ENCODE measurements around the gene IFT172. TPM values are rescaled to one million over a fixed set of nuclear protein-coding genes. Genes with fewer than 3 reads are reported as not detected.

IFT172 gene
- polyA plus RNA-seq, 12 donors, result 12.1 to 35.2 (median 20.4) TPM; not detected in 1

DNA sequence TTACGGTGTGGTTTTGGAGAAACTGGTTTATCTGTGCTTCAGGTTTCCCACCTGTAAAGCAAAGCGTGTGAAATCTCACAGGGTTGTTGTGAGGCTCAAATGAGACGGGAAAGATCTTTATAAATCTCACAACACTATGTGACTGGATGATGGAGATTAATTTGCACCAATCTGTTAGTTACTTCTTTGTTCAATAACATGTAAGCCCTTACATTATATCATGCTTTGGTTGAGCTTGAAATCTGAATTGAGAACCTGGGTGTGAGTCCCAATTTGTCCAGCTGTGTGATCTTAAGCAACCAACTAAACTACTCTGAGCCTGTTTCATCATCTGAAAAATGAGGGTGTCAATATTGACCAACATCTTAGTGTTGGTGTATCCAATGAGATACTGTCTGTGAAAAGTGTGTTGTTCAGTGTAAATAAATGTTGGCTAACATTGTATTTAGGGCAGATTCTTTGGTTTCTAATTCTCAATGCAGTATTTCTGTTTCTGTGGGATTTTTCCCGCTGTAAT lies 6.4 kb upstream of the IFT172 start:
- no peak for DNase-seq

DNA sequence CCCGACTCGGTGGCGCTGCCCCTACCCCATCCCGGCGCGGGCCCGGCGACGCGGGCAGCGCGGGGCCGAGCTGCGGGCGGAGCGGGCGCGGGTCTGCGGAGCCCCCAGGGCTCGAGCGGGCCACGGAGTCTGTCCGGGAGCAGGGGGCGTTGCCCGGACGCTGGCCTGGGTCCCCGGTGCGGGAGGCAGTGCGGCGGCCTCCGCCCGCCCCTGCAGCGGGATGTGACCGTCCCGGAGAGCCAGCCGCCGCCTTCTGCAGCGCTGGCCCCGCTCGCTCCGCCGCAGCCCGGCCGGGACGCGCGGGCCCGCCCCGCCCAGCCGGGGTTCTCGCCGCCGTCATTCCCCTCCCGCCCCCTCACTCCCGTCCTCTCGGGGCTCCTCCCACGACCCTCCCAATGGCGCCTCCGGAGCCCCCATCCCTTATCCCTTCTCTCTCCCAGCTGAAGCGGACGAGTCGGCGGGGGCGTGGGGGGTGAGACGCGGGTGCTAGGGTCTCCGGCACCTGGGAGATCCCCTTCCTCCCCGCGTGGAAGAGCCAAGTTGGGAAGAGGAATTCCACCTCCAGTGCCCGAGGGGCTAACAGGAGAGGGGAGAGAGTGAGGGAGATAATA lies 5.5 kb upstream of the IFT172 start, which contains the start of gene FNDC4:
Gene FNDC4, minus strand, starts transcription at position 257 of the 611 bp plus-strand sequence. CDS start 521 bp downstream, outside the sequence.
- DNase-seq, result peak; percentile 30

DNA sequence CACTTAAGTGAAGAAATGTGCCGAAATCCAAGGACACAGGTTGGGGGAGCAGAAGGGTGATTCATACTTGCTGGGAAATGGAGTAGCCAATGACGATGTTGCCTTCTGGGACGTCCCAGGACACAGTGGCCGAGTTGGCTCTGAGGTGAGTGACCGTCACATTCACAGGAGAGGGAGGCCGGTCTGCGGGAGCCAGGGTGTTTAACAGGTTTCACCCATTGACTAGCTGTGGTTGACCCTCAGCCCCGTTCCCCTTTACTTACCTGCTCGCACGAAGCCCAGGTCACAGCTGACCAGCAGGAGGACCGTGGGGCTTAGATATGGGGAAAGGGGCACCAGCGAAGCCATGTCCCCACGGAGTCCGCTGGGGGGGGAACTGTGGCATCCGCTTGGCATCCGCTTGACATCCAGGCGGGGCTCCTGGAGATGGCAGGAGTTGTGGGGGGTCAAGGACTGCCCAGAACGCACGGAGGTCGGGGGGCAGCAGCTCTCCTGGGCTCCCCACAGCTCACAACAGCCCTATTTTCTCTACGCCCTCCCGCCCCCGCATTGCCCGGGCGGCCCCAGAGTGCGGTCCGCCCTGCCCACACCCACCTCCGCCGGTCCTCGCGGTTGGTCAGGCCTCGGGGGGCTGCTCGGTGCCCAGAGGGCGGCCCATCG lies 4.9 kb upstream of the IFT172 start:
- peak; percentile 11 for DNase-seq

DNA sequence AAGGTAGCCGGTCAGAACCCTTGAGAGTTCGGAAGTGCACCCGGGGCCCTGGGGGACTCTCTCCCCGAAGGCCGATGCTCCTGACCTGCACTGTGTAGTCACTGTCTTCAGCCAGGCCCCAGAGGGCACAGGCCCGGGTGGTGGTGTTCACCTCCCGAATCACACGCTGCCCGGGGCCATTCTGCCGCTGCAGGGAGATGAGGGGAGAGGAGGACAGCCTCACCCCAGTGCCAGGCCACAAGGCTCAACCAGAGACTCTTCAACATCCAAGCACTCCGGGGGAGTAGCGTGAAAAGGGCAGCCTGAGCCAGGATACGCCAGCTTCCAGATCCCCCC lies 4.4 kb upstream of the IFT172 start:
- no peak for DNase-seq

DNA sequence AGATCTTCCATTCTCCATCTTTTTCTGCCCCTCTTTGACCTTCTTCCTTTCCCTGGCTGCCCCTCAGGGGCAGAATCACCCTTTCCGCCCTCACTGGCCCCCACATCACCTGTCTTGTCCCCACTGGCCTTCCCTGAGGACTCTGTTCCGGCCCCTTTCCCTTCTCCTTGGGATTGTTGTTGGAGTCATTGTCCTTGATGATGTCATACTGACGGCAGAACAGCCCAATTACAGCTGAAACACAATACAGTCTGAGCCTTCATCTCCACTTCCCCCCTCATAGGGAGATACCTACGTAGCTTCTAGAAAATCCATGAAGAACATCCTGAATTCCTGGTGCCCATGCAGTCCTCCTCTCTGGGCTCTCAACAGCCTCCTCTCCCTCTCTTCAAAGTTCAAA lies 3.0 kb upstream of the IFT172 start:
- no peak for DNase-seq

DNA sequence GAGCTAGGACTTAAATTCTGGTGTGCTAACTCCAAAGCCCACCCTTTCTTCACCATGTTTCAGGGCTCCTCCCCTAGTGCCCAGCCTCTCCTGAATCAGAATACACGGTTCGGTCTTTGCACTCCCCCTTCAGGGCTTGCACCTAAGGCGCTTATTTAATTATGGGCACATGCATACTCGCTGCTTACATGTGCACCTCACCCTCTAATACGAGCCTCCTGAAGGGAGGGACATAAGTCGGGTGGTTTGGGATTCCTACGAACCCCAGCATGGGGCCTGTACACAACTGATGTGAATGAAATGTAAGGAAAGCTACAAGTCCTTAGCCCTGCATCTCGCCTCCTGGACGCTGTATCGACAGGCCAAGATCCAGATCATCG lies 435 bp downstream of the IFT172 start:
- no peak for DNase-seq

DNA sequence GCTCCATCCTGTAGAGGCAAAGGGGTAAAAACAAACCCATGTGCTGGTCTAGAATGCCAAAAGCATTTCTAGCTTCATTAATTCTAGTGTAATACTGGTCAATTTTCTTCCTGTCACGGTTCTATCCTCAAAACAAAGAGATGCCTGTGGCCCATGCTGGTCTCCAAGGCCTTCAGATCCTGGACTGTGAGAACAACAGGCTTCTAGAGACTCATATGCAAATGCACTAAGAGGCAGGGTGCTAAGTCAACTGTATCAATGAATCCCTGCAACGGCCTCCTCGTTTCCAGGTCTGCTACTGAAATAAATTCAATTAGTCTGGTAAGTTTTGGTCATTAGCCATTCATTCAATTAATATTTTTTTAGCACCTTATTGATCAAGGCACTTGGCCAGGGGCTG lies 4.0 kb downstream of the IFT172 start:
- DNase-seq, result no peak

DNA sequence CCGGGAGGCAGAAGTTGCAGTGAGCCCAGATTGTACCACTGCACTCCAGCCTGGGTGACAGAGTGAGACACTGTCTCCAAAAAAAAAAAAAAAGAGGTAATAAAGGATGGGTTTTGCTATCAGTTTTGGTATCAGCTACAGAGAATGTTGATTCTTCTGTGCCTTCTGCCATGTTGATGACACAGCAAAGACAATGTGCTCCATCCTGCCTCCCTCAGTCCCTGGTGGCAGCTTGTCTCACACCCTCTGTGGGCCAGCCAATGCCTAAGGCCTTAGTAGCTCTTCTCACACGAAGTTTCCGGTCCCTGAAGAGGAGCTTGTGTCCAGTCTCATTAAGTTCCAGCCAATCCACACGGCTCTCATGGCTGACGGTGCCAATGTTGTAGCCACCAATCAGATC lies 17.6 kb downstream of the IFT172 start:
- DNase-seq, result no peak

DNA sequence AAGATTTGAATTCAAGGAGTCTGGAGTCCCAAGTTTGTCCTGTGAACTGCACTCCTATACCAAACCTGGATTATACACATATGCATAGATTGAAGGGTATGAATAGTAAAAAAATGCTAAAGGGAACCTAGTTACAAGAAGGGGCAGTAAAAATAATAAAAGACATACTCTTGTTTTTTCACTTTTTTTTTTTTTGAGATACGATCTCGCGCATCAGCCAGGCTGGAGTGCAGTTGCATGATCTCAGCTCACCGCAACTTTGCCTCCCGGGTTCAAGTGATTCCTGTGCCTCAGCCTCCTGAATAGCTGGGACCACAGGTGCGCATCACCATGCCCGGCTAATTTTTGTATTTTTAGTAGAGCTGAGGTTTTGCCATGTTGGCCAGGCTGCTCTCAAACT lies 25.1 kb downstream of the IFT172 start:
- DNase-seq, result no peak

DNA sequence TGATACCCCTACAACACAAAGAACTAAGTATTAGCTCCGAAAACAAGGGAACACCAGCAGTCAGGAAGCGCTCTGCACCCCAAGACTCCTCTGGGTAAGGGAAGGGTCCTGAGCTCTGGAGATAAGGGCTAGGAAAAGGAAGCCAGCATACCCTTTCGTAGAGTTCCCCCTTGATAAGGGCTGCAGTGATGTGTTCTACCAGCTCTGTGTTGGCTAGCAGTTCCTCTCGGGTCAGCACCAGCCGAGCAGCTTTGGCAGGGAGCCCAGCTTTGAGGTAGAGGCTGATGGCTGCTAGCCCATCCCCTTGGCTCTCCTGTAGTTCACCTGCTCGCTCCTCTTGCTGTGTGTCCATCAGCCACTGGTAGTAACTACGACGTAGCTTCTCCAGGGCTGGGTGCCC lies 28.4 kb downstream of the IFT172 start:
- no peak for DNase-seq

DNA sequence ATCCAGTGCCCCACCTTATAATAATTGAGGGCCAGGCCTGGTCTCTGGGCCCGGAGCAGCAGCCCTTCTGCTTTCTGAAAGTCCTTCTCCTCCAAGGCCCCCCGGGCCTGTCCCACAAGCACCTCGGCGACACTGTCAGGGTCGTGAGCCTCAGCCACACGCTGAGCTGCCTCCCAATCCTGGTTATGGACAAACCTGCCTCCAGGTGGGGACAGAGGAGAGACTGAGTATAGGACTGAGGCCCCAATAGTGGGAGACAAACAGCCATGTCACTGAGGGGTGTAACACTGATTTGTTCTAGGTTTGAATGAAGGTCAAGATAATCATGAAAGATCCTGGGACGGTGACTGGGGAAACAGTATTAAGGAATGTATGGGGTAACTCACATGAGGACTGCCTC lies 35.6 kb downstream of the IFT172 start:
- DNase-seq, result no peak

DNA sequence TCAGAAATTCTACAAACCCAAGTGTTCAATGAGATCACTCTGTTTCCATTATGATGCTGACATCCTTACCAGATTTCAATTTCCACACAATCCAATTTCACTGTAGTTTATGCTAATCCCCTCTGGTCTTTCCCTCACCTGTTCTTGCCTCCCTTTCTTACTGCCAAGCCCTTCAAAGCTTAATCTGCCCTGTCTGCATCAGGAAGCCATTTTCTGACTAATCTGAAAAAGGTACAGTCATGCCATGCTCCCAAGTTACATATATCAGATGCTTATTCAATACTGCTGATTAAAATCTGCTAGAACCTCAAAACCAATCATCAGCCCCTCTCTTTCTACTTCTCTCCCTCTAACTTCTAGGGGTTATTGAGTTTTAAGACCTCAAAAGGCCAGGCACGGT lies 38.4 kb downstream of the IFT172 start:
- no peak for DNase-seq

DNA sequence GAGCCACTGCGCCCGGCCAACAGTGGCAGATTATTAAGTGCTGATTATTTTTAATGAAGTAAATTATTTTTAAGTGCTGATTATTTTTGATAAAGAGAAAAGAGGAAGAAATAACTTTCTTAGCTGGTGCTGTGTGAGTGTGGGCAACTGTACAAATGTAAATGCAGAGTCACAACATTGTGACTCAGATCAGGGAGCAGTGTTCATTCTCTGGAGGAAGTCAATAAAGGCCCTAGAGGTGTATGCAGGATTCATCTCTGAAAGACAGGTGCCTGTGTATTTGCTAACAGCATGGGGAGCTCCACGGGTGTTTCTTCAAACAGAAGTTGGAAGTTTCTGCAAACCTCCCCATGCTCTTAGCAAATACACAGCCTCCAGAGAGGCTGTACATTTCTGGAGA lies 41.2 kb downstream of the IFT172 start:
- no peak for DNase-seq

DNA sequence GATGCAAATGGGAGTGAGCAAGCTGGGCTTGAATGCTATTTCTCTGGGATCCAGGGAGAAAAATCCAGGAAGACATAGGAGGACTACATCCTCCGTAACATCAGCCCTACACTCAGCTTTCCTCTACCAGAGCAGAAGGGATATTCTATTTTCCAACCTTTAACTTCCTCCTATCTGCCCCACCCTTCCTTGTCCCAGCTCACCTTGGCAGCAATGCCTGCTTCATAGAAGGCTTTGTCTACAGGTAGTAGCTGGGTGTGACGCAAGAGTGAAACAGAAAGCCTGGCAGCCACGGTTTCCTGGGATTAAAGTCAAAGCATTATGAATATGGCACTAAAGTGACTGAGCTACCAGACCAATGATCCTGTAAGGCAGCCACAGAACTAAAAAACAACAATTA lies 43.5 kb downstream of the IFT172 start:
- DNase-seq, result no peak

DNA sequence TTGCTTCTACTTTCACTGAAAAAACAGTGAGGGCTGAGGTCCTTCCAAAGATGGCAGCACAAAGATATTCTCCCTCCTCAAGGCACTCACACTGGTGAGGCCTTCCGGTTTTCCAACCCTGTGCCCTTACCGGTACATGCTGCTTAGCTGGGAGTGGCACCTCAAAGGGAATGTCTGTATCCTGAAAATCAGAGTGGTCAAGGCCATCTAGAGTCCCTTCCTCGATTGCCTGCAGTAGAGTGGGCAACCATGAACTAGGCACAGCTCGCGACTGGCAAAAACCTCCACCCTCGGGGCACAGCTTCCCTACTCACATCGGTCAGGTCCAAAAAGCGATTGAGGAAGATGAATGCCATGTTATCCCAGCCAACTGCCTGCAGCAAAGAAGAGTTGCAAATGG lies 43.9 kb downstream of the IFT172 start:
- DNase-seq, result no peak

DNA sequence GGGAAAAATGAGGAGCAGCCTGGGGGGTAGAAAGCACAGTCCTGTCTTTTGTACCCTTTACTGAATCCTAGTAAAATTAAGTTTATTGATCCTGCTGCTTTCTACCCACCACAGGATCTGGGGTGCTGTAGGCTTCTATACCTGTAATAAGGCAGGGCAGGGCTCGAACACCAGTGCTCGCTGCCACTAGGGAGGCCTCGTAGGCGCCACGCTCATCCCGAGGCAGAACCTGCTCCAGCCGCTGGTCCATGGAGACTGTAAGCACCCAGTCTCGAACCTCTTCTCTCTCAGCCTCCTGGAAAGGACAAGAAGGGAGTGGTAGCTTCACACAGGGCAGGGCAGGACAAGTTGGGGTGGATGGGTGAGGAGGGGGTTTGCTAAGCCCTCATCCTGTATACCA lies 44.4 kb downstream of the IFT172 start:
- no peak for DNase-seq

DNA sequence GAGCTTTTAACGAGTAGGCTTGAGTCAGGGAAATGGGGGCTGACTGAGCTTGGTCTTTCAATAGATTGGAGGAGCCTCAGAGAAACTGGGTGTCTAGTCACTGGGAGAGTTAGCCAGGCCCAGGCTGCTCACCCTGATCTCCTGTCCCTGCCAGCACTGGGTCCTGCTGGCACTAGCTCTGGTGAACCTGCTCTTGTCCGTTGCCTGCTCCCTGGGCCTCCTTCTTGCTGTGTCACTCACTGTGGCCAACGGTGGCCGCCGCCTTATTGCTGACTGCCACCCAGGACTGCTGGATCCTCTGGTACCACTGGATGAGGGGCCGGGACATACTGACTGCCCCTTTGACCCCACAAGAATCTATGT lies 46.6 kb downstream of the IFT172 start:
- no peak for DNase-seq

DNA sequence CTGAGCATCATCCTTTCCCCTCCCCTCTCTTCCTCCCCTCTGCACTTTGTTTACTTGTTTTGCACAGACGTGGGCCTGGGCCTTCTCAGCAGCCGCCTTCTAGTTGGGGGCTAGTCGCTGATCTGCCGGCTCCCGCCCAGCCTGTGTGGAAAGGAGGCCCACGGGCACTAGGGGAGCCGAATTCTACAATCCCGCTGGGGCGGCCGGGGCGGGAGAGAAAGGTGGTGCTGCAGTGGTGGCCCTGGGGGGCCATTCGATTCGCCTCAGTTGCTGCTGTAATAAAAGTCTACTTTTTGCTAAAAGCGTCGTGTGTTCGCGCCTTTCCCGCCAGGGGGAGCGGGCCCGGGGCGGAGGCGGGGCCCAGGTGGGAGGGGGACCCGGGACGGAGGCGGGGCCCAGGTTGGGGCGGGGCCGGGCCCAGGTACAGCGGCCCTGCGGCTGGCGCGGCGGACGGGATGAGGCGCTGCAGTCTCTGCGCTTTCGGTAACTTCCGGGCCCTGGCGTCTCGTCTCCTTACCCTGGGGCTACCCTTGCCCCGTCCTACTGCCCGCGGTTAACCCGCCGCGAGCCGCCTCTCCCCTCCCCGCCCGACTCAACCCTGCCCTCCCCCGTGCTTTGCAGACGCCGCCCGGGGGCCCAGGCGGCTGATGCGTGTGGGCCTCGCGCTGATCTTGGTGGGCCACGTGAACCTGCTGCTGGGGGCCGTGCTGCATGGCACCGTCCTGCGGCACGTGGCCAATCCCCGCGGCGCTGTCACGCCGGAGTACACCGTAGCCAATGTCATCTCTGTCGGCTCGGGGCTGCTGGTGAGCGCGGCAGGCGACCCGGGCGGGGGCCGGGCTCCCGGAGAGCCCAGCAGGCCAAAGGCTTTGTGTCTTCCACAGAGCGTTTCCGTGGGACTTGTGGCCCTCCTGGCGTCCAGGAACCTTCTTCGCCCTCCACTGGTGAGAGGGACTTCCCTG lies 47.3 kb downstream of the IFT172 start, which contains the start of gene KRTCAP3:
Gene KRTCAP3, plus strand, starts transcription at position 424 of the 962 bp plus-strand sequence. Its CDS starts 32 bp downstream, at position 456.
- no peak for DNase-seq

DNA sequence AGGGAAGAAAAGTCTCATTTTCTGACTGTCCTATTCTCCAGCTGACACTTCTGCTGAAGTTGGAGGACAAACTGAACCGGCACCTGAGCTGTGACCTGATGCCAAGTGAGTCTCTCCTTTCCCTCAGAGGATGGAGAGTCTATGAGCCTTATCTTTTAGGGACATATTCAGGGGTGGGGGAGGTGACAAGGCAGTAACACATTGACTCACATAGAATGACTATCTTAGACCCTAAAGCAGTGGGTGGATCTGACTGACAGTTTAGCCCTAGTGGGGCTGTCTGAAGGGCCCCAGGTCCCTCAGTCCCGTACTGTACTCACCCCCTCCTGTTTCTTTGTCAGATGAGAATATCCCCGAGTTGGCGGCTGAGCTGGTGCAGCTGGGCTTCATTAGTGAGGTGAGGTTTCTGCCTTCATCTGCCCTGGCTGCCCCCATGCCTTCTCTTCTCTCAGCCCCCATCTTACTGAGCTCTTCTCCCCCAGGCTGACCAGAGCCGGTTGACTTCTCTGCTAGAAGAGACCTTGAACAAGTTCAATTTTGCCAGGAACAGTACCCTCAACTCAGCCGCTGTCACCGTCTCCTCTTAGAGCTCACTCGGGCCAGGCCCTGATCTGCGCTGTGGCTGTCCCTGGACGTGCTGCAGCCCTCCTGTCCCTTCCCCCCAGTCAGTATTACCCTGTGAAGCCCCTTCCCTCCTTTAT lies 48.2 kb downstream of the IFT172 start:
- DNase-seq, result no peak

DNA sequence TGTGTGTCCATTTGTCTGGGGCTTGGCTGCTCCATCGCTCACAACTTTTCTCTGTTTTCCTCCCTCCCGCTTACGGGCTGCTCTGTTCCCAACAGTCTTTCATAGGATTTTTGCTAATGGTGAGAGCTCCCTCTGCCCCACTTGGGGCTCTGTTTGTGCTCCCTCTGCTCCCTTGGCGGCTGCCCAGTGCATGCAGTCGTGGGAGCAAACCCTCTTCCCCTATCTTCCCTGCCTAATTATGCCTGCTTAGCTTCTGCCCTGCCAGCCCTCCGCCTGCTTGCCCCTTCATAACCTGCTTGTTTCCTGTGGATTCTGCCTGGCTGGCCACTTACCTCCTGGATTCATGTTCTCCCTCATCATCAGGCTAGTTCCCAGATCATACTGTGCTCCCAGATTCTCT lies 53.9 kb downstream of the IFT172 start:
- DNase-seq, result no peak

DNA sequence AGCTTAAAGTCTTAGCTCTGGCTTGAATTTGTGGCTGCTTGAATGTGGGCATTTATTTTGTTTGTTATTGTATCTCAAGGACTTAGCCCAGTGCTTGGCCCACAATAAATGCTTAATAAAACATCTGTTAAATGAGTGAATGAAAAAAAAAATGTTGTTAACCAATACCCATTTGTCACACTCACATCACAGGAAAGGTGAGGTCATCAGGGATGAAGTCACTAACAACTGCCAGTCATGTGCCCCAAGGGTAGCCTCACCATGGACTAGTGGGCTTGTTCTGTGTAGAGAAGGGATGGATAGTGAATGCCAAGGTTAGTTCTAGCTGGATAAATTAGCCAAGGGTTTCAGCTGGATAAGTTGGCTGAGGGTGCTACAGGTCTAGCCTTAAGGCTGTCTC lies 58.1 kb downstream of the IFT172 start:
- DNase-seq, result no peak

DNA sequence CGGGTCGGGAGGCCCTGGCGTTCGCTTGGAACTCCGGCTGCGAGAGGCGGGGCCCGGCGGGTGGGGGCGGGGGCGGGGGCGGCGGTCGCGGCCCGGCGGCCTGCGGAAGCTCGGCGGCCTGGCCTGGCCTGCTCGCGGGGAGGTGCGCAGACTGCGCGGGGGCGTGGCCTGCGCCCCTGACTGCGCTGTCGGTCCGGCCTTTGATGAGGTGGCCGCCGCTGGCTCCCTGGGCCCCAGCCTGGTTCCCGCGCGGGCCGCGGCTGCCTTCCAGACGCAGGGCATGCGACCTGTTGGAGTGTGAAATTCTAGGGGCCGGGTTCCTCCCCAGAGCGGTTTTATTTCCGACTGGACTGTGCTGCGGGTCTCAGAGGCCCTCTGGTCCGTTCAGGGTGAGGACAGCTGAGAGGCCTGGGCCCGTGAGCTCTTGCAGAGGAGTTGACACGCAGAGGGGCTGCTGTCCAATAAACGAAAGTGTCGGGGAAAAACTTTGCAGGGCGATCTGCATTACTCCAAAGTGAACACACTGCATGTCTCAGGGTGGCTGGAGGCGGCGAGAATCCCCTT lies 60.5 kb downstream of the IFT172 start:
- peak; percentile 79 for DNase-seq

All from muscle of arm (tissue), 12 donors.